Stomach (tissue), 9 donors: Measurements from ENCODE around the gene ARHGAP26. TPM values are rescaled to one million over a fixed set of nuclear protein-coding genes. Genes with fewer than 3 reads are reported as not detected.
"Not testable (repeated sequence)": the region's sequence is repeated elsewhere in the genome, so short reads cannot be mapped to it uniquely, and the experiment has no call there.

Experiments
- DNase-seq, 2 donors: peaks; one replicate each; pipeline versions ENCODE4 v3.0.0 to v3.0.0-alpha.2; 2013 to 2019
- H3K27ac ChIP-seq, 5 donors: fragments of 200-600 bp in 4 of 5; sonication (generic) in 4 of 5; one replicate each; pipeline ENCODE4 v1.5.1; 2013 to 2019; ENCODE audit warnings: mild to moderate bottlenecking in 1 of 5, moderate library complexity in 1 of 5
- H3K27me3 ChIP-seq, 3 donors: fragments of 200-600 bp; sonication (generic); one replicate each; pipeline ENCODE4 v1.5.1; 2017 to 2019; ENCODE audit warnings: mixed run types in 1 of 3
- H3K36me3 ChIP-seq, 4 donors: fragments of 200-600 bp; sonication (generic); 1 replicate in 3 of 4; 2 replicates in 1 of 4; pipeline ENCODE4 v1.5.1; 2016 to 2019
- H3K4me1 ChIP-seq, 4 donors: fragments of 200-600 bp; sonication (generic); one replicate each; pipeline ENCODE4 v1.5.1; 2016 to 2019
- H3K4me3 ChIP-seq, 4 donors: fragments of 200-600 bp; sonication (generic) in 3 of 4; one replicate each; pipeline ENCODE4 v1.5.1; 2016 to 2019; ENCODE audit warnings: mild to moderate bottlenecking in 1 of 4
- H3K9me3 ChIP-seq, 4 donors: fragments of 200-600 bp; sonication (generic); one replicate each; pipeline ENCODE4 v1.5.1; 2016 to 2019
- CTCF ChIP-seq, 7 experiments: fragments of 450-650 bp in 4 of 7; fragments of 200-600 bp in 3 of 7; sonication (generic) in 3 of 7; IDR thresholded peaks; one replicate each; pipeline ENCODE4 v1.5.1; 2016 to 2019; ENCODE audit warnings: antibody characterized with exemption in 7 of 7, control low read depth in 2 of 7, mild to moderate bottlenecking in 1 of 7
- EP300 ChIP-seq: sonication (generic); formaldehyde crosslinking; IDR thresholded peaks from one replicate; pipeline ENCODE4 v1.6.1; 2017; ENCODE audit warnings: antibody characterized with exemption
- POLR2A ChIP-seq, 4 donors: fragments of 450-650 bp; IDR thresholded peaks; one replicate each; pipeline ENCODE4 v1.6.1; 2016; ENCODE audit warnings: antibody characterized with exemption in 4 of 4, control low read depth in 2 of 4, mild to moderate bottlenecking in 1 of 4, moderate library complexity in 1 of 4
- POLR2AphosphoS5 ChIP-seq, 3 donors: sonication (generic); formaldehyde crosslinking; IDR thresholded peaks; one replicate each; pipeline ENCODE4 v1.6.1; 2016; ENCODE audit warnings: antibody characterized with exemption in 3 of 3
- WGBS, 5 donors: extraction: QIAGEN DNeasy Blood & Tissue Kit in 3 of 5; methylation state at CpG; one replicate each; pipeline versions ENCODE4 v1.1.5 to v1.1.7; 2013 to 2018; 5-methylcytosine and 5-hydroxymethylcytosine counted together
- intact Hi-C: fragments of 100-400 bp; cut with DNase I; formaldehyde crosslinking; loops from one replicate; pipeline ENCODE4 v1.15.1; 2023; ENCODE audit warnings: low total_unique reads
- polyA plus RNA-seq, 3 donors: library from polyadenylated mRNA; stranded (reverse); fragments of 200-250 nt; gene quantifications; one replicate each; pipeline ENCODE4 v1.2.3, GENCODE V29; 2013
- total RNA-seq, 5 donors: library from RNA; depleted of rRNA; stranded (reverse); fragments of >200 nt; gene quantifications; one replicate each; pipeline versions ENCODE4 v1.1.0 to v1.2.3, GENCODE V29; 2014 to 2016
- donor health status: healthy with polysubstance abuse.
- donor health status: Bipolar disorder and iron deficiency.
- donor health status: healthy.

ARHGAP26 gene
- total and polyA plus RNA-seq, 8 donors = 4.0 to 115 (median 34.1) TPM

- intact Hi-C loops = no loop called here
Measured at GRCh38 chr5:143199161-143199560, 429.0 kb downstream of the ARHGAP26 start.

GRCh38 chr5:143199843-143200242 is 429.7 kb downstream of the ARHGAP26 start:
- 30 to 50% (median 43%) methylated on average over 2 of the region's 2 CpGs for WGBS, 5 donors

More at GRCh38 chr5:143199161-143199560, 429.0 kb downstream of the ARHGAP26 start:
- no peak for DNase-seq
- no peaks in the 10 kb centered on the region for H3K36me3 ChIP-seq
- H3K4me3 ChIP-seq = no peak overlapping the region
- WGBS, 5 donors = 91 to 100% (median 96%) methylated on average over 1 of the region's 1 CpG
- H3K27ac ChIP-seq = no peak overlapping the region
- peaks cover 0 to 18% (median 4%) of the 10 kb centered on the region in 4 donors for H3K4me1 ChIP-seq
- H3K9me3 ChIP-seq = peaks cover 0 to 8% (median 2%) of the 10 kb centered on the region in 4 donors
- no peaks in the 10 kb centered on the region for H3K27me3 ChIP-seq
- TF ChIP-seq POLR2A (IDR thresholded peaks at IDR 0.05) (no peak), CTCF (IDR thresholded peaks at IDR 0.05) (no peak), POLR2AphosphoS5 (IDR thresholded peaks at IDR 0.05) (no peak), EP300 (no peak)

GRCh38 chr5:143200781-143201398 is 430.7 kb downstream of the ARHGAP26 start:
- Histone ChIP-seq H3K27me3 (no peaks in the 10 kb centered on the region), H3K27ac (no peak overlapping the region), H3K9me3 (peaks cover 0 to 8% (median 2%) of the 10 kb centered on the region in 4 donors), H3K36me3 (no peaks in the 10 kb centered on the region), H3K4me3 (no peak overlapping the region), H3K4me1 (peaks cover 0 to 12% (median 6%) of the 10 kb centered on the region in 4 donors)
- TF ChIP-seq POLR2AphosphoS5 (IDR thresholded peaks at IDR 0.05) (no peak), EP300 (no peak), CTCF (IDR thresholded peaks at IDR 0.05) (no peak), POLR2A (IDR thresholded peaks at IDR 0.05) (no peak)
- intact Hi-C loops = no loop called here
- 49 to 75% (median 67%) methylated on average over 1 of the region's 1 CpG for WGBS, 5 donors
- no peak for DNase-seq

More at GRCh38 chr5:143199843-143200242, 429.7 kb downstream of the ARHGAP26 start:
- peaks cover 0 to 18% (median 4%) of the 10 kb centered on the region in 4 donors for H3K4me1 ChIP-seq
- peaks cover 0 to 8% (median 2%) of the 10 kb centered on the region in 4 donors for H3K9me3 ChIP-seq
- no peak overlapping the region for H3K4me3 ChIP-seq
- TF ChIP-seq POLR2AphosphoS5 (IDR thresholded peaks at IDR 0.05) (no peak), EP300 (no peak), POLR2A (IDR thresholded peaks at IDR 0.05) (no peak), CTCF (IDR thresholded peaks at IDR 0.05) (no peak)
- no peaks in the 10 kb centered on the region for H3K36me3 ChIP-seq
- no peaks in the 10 kb centered on the region for H3K27me3 ChIP-seq
- intact Hi-C loops = no loop called here
- H3K27ac ChIP-seq = no peak overlapping the region
- DNase-seq = no peak

- WGBS, 5 donors = 93 to 98% (median 96%) methylated on average over 3 of the region's 3 CpGs
- TF ChIP-seq CTCF (IDR thresholded peaks at IDR 0.05) (no peak), POLR2A (IDR thresholded peaks at IDR 0.05) (no peak), EP300 (no peak), POLR2AphosphoS5 (IDR thresholded peaks at IDR 0.05) (no peak)
- Histone ChIP-seq H3K27me3 (no peaks in the 10 kb centered on the region), H3K27ac (no peak overlapping the region), H3K4me1 (peaks cover 0 to 18% (median 8%) of the 10 kb centered on the region in 4 donors), H3K36me3 (no peaks in the 10 kb centered on the region), H3K9me3 (peaks cover 0 to 8% (median 2%) of the 10 kb centered on the region in 4 donors), H3K4me3 (no peak overlapping the region)
- intact Hi-C loops = no loop called here
- no peak for DNase-seq
Measured at GRCh38 chr5:143201589-143201988, 431.4 kb downstream of the ARHGAP26 start.

GRCh38 chr5:143203301-143203956 is 433.3 kb downstream of the ARHGAP26 start:
- H3K27ac ChIP-seq, H3K4me3 ChIP-seq, intact Hi-C loops, H3K36me3 ChIP-seq, H3K27me3 ChIP-seq, DNase-seq, H3K9me3 ChIP-seq: not testable (repeated sequence)
- H3K4me1 ChIP-seq = peaks cover 9 to 34% (median 24%) of the 10 kb centered on the region in 4 donors
- WGBS, 5 donors = 94 to 99% (median 99%) methylated on average over 4 of the region's 4 CpGs
